GM12891 (cell line): ENCODE data around the gene TECTB.

Source experiments
- POLR2A ChIP-seq: IDR thresholded peaks from 2 replicates; pipeline ENCODE4 v1.6.1; 2011; ENCODE audit warnings: low read depth, low read length, control low read depth
- POLR2AphosphoS5 ChIP-seq: IDR thresholded peaks from 2 replicates; pipeline ENCODE4 v1.6.1; 2011; ENCODE audit warnings: low read depth, low read length, control low read depth
- POU2F2 ChIP-seq: IDR thresholded peaks from 2 replicates; pipeline ENCODE4 v1.6.1; 2011; ENCODE audit warnings: low read depth, mild to moderate bottlenecking, control low read depth, low read length, moderate library complexity
- SPI1 ChIP-seq: IDR thresholded peaks from 2 replicates; pipeline ENCODE4 v1.6.1; 2011; ENCODE audit warnings: low read depth, low read length, control low read depth
- TAF1 ChIP-seq: IDR thresholded peaks from 2 replicates; pipeline ENCODE4 v1.6.1; 2011; ENCODE audit warnings: low read depth, low read length, control low read depth

DNA sequence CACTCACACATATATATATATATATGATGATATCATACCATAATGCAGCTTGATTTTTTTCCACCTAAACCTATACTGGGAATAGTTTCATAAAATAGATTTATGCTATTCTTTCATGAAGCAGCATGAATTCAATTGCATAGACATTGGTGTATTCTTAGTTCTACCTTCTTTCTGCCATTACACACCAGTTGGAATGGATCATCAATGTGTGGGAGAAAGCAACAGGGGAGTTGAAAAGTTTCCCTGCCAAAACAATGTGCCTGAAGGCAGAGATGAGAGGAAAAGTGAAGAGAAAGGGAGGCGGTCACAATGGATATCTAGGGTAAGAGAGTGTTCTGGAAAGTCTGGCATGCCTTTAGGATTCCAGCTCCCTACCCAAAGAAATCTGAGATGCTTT lies 65.6 kb downstream of the TECTB start:
- TF ChIP-seq TAF1 = no peak
- no peak for TF ChIP-seq POLR2A
- no peak for TF ChIP-seq POLR2AphosphoS5
- TF ChIP-seq POU2F2 = no peak
- no peak for TF ChIP-seq SPI1
